ENCODE results near the gene SLC35F5.

GRCh38 chr2:113741091-113741490, 15.4 kb downstream of the SLC35F5 start:
- TF ChIP-seq EP300 (IDR thresholded peaks at IDR 0.05; ENCODE audit: borderline replicate concordance) (no peak), EGR1 (IDR thresholded peaks at IDR 0.05) (no peak), TAF1 (IDR thresholded peaks at IDR 0.05; ENCODE audit: low read depth) (no peak), YY1 (IDR thresholded peaks at IDR 0.05; ENCODE audit: low read depth) (no peak)

Measured in Ishikawa (cell line).